GM12878 (cell line): Measurements from ENCODE around the gene PLXNA4. TPM values are rescaled to one million over a fixed set of nuclear protein-coding genes. Genes with fewer than 3 reads are reported as not detected.

Experiments
- ATAC-seq: fragments of 200-7000 bp; cut with Tn5 transposase; 3 replicates; pipeline ENCODE4 v1.9.1; 2020; ENCODE audit warnings: mild to moderate bottlenecking, moderate library complexity
- BruUV-seq: library from RNA; stranded (reverse); fragments of 400-500 nt; replicated peaks from 2 replicates; lab custom pipeline; 2021; lab: Mats Ljungman, UMichigan
- CTCF ChIA-PET: fragments of 300-600 bp; sonication (Branson Sonifier 250); formaldehyde crosslinking; extraction: SDS; loops from one replicate; lab custom pipeline; 2021; ENCODE audit warnings: inconsistent platforms; lab: Yijun Ruan, JAX
- POLR2A ChIA-PET: fragments of 350-600 bp; formaldehyde crosslinking; extraction: SDS; loops from one replicate; lab custom pipeline; 2021; ENCODE audit warnings: inconsistent platforms; lab: Charles Lee
- RAD21 ChIA-PET: fragments of 300-600 bp; sonication (Branson Sonifier 250); formaldehyde crosslinking; loops from one replicate; lab custom pipeline; 2023; ENCODE audit warnings: antibody characterized with exemption; ENCODE audit not compliant: unreplicated experiment; lab: Charles Lee
- SMC1A ChIA-PET: fragments of 300-600 bp; sonication (Branson Sonifier 250); formaldehyde crosslinking; loops from one replicate; lab custom pipeline; 2023; ENCODE audit not compliant: unreplicated experiment, uncharacterized antibody; lab: Charles Lee
- DNase-seq: peaks from one replicate; pipeline ENCODE4 v3.0.0-alpha.2; 2011; ENCODE audit warnings: low read depth, low spot score
- FAIRE-seq: peaks from 3 replicates; lab custom pipeline; 2011; peaks lifted over from hg19 to GRCh38; lab: Jason Lieb, UNC
- H2AFZ ChIP-seq: 2 replicates; pipeline ENCODE4 v1.6.0; 2011; ENCODE audit warnings: low read depth, low read length, control low read depth; ENCODE audit not compliant: control insufficient read depth
- H3K27ac ChIP-seq: 2 replicates; pipeline ENCODE4 v1.5.1; 2011; ENCODE audit warnings: control low read depth; ENCODE audit not compliant: control insufficient read depth, insufficient read depth
- H3K27me3 ChIP-seq, 2 experiments: replicated peaks in 1 of 2; 2 replicates each; pipeline versions ENCODE4 v1.6.0 to v1.6.1; 2011; ENCODE audit warnings: low read length in 1 of 2; ENCODE audit not compliant: control insufficient read depth in 2 of 2, insufficient read depth in 2 of 2
- H3K36me3 ChIP-seq, 2 experiments: 2 replicates each; pipeline ENCODE4 v1.5.1; 2011; ENCODE audit warnings: low read length in 1 of 2; ENCODE audit not compliant: control insufficient read depth in 2 of 2, insufficient read depth in 2 of 2
- H3K4me1 ChIP-seq: 2 replicates; pipeline ENCODE4 v1.6.1; 2011; ENCODE audit warnings: mild to moderate bottlenecking, low read length, moderate library complexity, mixed read lengths; ENCODE audit not compliant: control insufficient read depth, insufficient read depth
- H3K4me2 ChIP-seq: 2 replicates; pipeline ENCODE4 v1.6.0; 2011; ENCODE audit warnings: control low read depth; ENCODE audit not compliant: control insufficient read depth, insufficient read depth
- H3K4me3 ChIP-seq: fragments of 200-600 bp; sonication (generic); 2 replicates; pipeline ENCODE4 v1.5.1; 2016
- H3K79me2 ChIP-seq: 2 replicates; pipeline ENCODE4 v1.6.0; 2011; ENCODE audit warnings: low read length; ENCODE audit not compliant: control insufficient read depth, insufficient read depth
- H3K9ac ChIP-seq: 2 replicates; pipeline ENCODE4 v1.8.0; 2011; ENCODE audit warnings: low read length, control low read depth, mixed read lengths; ENCODE audit not compliant: control insufficient read depth, insufficient read depth
- H3K9me3 ChIP-seq: replicated peaks from 3 replicates; pipeline ENCODE4 v1.5.1; 2011; ENCODE audit warnings: mild to moderate bottlenecking, low read length; ENCODE audit not compliant: control insufficient read depth, insufficient read depth
- H4K20me1 ChIP-seq: 2 replicates; pipeline ENCODE4 v1.6.0; 2011; ENCODE audit not compliant: control insufficient read depth, insufficient read depth
- BRCA1 ChIP-seq: IDR thresholded peaks from 2 replicates; pipeline ENCODE4 v1.6.1; 2011; ENCODE audit warnings: low read depth, low read length, improper control_type of control experiment
- E2F8 ChIP-seq: fragments of 450-650 bp; IDR thresholded peaks from 2 replicates; pipeline ENCODE4 v1.6.1; 2018; ENCODE audit warnings: mild to moderate bottlenecking, low read depth, moderate library complexity; ENCODE audit not compliant: partially characterized antibody
- HCFC1 ChIP-seq: fragments of 150-350 bp; IDR thresholded peaks from 2 replicates; pipeline ENCODE4 v1.6.1; 2014; ENCODE audit warnings: low read length
- IKZF2 ChIP-seq, 2 experiments: fragments of 450-650 bp; IDR thresholded peaks; 2 replicates each; pipeline ENCODE4 v1.6.1; 2017; ENCODE audit warnings: mild to moderate bottlenecking in 2 of 2, moderate library complexity in 2 of 2
- KLF5 ChIP-seq: fragments of 450-650 bp; IDR thresholded peaks from 2 replicates; pipeline ENCODE4 v1.6.1; 2014; ENCODE audit warnings: mild to moderate bottlenecking; ENCODE audit not compliant: partially characterized antibody
- RCOR1 ChIP-seq: conservative IDR thresholded peaks from 2 replicates; pipeline ENCODE4 v1.6.1; 2012; ENCODE audit warnings: low read depth, low read length, improper control_type of control experiment
- SIX5 ChIP-seq: IDR thresholded peaks from 2 replicates; pipeline ENCODE4 v1.6.1; 2011; ENCODE audit warnings: mild to moderate bottlenecking, low read depth, low read length, moderate library complexity; ENCODE audit not compliant: severe bottlenecking
- USF1 ChIP-seq: IDR thresholded peaks from 2 replicates; pipeline ENCODE4 v1.6.1; 2011; ENCODE audit warnings: borderline replicate concordance, low read depth, mild to moderate bottlenecking, moderate library complexity, mixed read lengths, low read length; ENCODE audit not compliant: insufficient read depth; ENCODE audit errors: extremely low read length
- ZNF24 ChIP-seq: fragments of 450-650 bp; IDR thresholded peaks from 2 replicates; pipeline ENCODE4 v1.6.1; 2017; ENCODE audit warnings: antibody characterized with exemption, mild to moderate bottlenecking
- WGBS: methylation state at CpG from one replicate; pipeline ENCODE4 v1.1.6; 2016; ENCODE audit warnings: low lambda C conversion rate; ENCODE audit not compliant: insufficient replicate concordance, insufficient coverage; ENCODE audit errors: missing lambda C conversion rate; 5-methylcytosine and 5-hydroxymethylcytosine counted together
- in situ Hi-C: fragments of 300-500 bp; cut with MboI; formaldehyde crosslinking; loops from 9 replicates; pipeline ENCODE4 v1.14.3; 2018; ENCODE audit warnings: mixed read lengths
- intact Hi-C: fragments of 100-400 bp; cut with micrococcal nuclease; formaldehyde crosslinking; loops from one replicate; pipeline ENCODE4 v1.14.2; 2022; ENCODE audit not compliant: unreplicated experiment
- polyA plus RNA-seq, 11 experiments: library from polyadenylated mRNA; depleted of rRNA in 4 of 11; unstranded in 6 of 11; stranded (reverse) in 5 of 11; fragments of >200 nt; fragmentation: Nextera tagmentation in 4 of 11; fragmentation: Illumina TruSeq in 1 of 11; extraction: Ambion mirVana in 4 of 11; extraction: Trizol in 1 of 11; gene quantifications; 1 replicate in 1 of 11; 2 replicates in 10 of 11; pipeline versions ENCODE4 v1.2.1 to v1.2.3, GENCODE V29; 2011 to 2016; ENCODE audit warnings: inconsistent platforms in 2 of 11, missing spikeins in 2 of 11, low read depth in 1 of 11
- total RNA-seq, 4 experiments: library from RNA; depleted of rRNA in 3 of 4; stranded (reverse); fragments of >200 nt in 3 of 4; fragmentation: Illumina TruSeq in 1 of 4; extraction: Trizol in 1 of 4; gene quantifications; 2 replicates each; pipeline versions ENCODE4 v1.2.1 to v1.2.3, GENCODE V29; 2013 to 2021

Gene PLXNA4
- total and polyA plus RNA-seq, 10 of the 15 experiments (the other 5 are each of a cell fraction or from before 2014, with no cell fraction given): 0.03 TPM; not detected in 9

- ChIA-PET CTCF (interaction anchor here (1.0 kb wide), 1 partner anchor 9 kb away, joined by 3 read pairs; no protein-coding TSS in a partner anchor), POLR2A (no interaction called here), RAD21 (no interaction called here), SMC1A (no interaction called here)
- no peak for FAIRE-seq
- Histone ChIP-seq H3K36me3 (no peaks in the 10 kb centered on the region), H3K4me2 (no peak overlapping the region), H3K27me3 (peaks cover 4 to 9% of the 10 kb centered on the region in 2 experiments; a peak in 3 of 4 replicates), H3K27ac (no peak overlapping the region), H3K9ac (no peak overlapping the region), H3K9me3 (no peaks in the 10 kb centered on the region), H2AFZ (no peak overlapping the region), H3K4me1 (no peaks in the 10 kb centered on the region), H3K4me3 (no peak overlapping the region), H4K20me1 (no peaks in the 10 kb centered on the region), H3K79me2 (no peaks in the 10 kb centered on the region)
- in situ Hi-C loops: no loop called here
- no peak for ATAC-seq
- BruUV-seq: no TSS peak
- TF ChIP-seq RCOR1 (no peak), SIX5 (no peak), BRCA1 (no peak)
- intact Hi-C loops: no loop called here
- 27% methylated on average over 13 of the region's 13 CpGs for WGBS
- DNase-seq: no peak
Measured at GRCh38 chr7:132328047-132328620, 248.1 kb downstream of the PLXNA4 start.

GRCh38 chr7:132326878-132327589 lies 249.2 kb downstream of the PLXNA4 start:
- Histone ChIP-seq H3K9ac (no peak overlapping the region), H4K20me1 (no peaks in the 10 kb centered on the region), H3K27me3 (peaks cover 4 to 9% of the 10 kb centered on the region in 2 experiments; a peak in 3 of 4 replicates), H2AFZ (no peak overlapping the region), H3K79me2 (no peaks in the 10 kb centered on the region), H3K4me3 (no peak overlapping the region), H3K4me2 (no peak overlapping the region), H3K4me1 (no peaks in the 10 kb centered on the region), H3K27ac (no peak overlapping the region), H3K36me3 (no peaks in the 10 kb centered on the region), H3K9me3 (no peaks in the 10 kb centered on the region)
- WGBS: no CpG with 5 or more reads among the region's 1 CpG
- in situ Hi-C loops: no loop called here
- ChIA-PET CTCF (interaction anchor here (1.0 kb wide), 1 partner anchor 8 kb away, joined by 3 read pairs; no protein-coding TSS in a partner anchor), POLR2A (interaction anchor here (0.6 kb wide), 1 partner anchor 475 kb away, joined by 3 read pairs; no protein-coding TSS in a partner anchor), SMC1A (no interaction called here), RAD21 (no interaction called here)
- ATAC-seq (no peak), FAIRE-seq (no peak), DNase-seq (no peak)
- no TSS peak for BruUV-seq
- intact Hi-C loops: no loop called here
- TF ChIP-seq HCFC1 (no peak), IKZF2 (IDR thresholded peaks at IDR 0.05) (no peak), KLF5 (no peak), ZNF24 (no peak), E2F8 (no peak), USF1 (no peak)
